GM18868 (cell line): ENCODE measurements around the gene OSBP2.

Source experiments
- ATAC-seq: cut with Tn5 transposase; IDR thresholded peaks from one replicate; pipeline ENCODE4 v1.9.1; 2021; ENCODE audit warnings: mild to moderate bottlenecking, moderate library complexity; ENCODE audit not compliant: unreplicated experiment

OSBP2 gene

GRCh38 chr22:30878516-30879414, 184.1 kb downstream of the OSBP2 start:
- no peak for ATAC-seq

GRCh38 chr22:30879415-30879797, 184.7 kb downstream of the OSBP2 start:
- no peak for ATAC-seq

GRCh38 chr22:30880181-30880601, 185.5 kb downstream of the OSBP2 start:
- ATAC-seq: no peak

DNA sequence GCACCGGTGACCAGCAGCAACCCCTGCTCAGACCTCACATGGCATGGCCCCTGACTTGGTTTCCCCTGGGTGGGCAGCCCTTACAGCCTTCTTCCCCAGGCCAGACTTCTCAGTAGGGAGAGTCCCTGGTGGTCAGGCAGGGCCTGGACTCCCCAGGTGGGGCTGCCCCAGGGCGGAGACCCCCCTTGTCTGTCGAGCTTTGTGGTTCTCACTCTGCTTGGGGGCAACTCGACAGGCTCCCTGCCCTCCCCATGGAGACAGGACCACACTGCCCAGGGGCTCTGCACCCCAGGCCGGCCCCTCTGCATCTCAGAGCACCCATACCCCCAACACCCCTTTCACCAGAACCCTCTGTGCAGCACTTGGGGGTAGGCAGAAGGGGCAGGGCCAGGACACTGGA, 186.2 kb downstream of the OSBP2 start:
- ATAC-seq: no peak

- no peak for ATAC-seq
Observed at GRCh38 chr22:30881361-30882183, 186.9 kb downstream of the OSBP2 start.

GRCh38 chr22:30882184-30882717, 187.6 kb downstream of the OSBP2 start:
- ATAC-seq: no peak

DNA sequence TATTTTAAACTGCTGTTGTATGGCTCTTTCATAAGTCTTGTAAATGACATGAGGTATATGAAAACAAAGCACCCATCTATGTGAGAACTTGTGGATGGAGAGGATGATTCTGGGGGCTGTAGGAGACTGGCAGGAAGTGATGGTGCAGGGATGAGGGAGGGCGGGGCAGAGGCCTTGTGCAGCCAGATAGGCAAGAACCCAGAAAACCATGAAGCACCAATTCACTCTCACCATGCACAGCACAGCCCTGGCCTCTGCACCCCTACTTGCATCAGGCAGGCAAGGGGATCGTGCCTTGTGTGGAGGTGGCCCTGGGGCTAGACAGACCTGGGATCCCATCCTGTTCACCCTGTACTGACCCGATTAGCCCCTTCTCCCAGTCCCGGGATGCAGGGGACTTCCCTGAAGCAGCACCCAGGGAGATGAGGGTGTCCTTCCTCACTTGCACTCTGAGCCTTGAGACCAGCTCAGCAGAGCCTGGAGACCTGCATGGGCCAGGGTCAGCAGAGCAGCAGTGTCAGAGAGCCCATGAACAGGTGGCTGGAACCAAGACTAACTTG, 188.4 kb downstream of the OSBP2 start:
- no peak for ATAC-seq

GRCh38 chr22:30883586-30884145, 189.0 kb downstream of the OSBP2 start:
- ATAC-seq: no peak

DNA sequence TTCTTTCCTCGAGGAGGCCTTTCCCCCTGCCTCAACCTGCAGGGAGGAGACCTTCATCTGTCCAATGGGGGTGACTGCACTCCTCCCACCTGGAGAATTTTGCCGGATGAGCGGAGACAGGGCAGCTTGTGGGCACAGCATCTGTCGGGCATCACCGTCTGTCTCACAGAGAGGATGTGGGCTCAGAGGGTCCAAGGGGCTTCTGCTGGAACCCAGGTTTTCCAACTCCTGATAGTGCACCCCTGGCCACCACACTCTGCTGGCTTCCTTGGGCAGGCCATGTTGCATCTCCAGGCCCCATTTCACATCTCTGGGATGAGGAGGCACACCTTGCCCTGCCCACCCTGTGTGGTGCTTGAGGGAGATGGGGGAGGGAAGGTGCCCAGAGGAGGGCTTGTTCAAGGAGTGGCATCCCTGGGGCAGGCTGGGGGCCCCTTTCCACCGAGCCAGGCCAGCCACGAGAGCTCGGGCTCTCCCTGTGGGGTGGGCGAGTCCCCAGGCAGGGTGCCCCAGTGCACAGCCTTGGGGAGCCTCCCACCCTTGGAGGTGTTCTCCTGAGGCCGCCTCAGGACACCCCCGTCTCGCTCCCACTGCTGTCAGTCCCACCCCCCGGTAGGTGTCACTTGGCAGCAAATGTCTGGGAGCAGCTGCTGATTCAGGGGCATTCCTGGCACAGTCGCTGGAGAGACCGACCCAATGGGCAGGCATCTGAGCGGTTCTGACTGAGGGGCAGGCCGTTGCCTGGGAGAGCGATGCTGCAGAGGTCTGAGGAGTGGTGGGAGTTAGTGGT, 189.7 kb downstream of the OSBP2 start:
- ATAC-seq: no peak

GRCh38 chr22:30885001-30885366, 190.3 kb downstream of the OSBP2 start:
- ATAC-seq: no peak

DNA sequence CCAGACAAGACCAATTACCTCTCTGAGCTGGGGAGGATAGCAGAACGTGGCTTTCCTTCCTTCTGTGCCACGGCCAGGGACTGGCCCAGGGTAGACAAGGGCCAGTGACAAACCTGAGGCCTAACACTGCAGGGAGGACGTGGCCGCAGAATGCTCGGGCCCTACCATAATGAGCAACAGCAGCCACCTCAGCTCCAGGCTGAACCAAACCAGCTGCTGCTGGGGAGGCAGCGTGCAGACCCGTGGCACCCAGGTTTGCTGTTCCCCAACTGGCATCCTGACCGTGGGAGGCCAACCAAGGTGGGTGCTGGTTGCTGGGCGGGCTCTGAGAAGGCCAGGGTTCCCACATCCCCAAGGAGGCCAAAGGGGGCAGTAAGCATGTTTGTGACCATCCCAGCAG, 190.9 kb downstream of the OSBP2 start:
- no peak for ATAC-seq

GRCh38 chr22:30887453-30887852, 192.8 kb downstream of the OSBP2 start:
- no peak for ATAC-seq

DNA sequence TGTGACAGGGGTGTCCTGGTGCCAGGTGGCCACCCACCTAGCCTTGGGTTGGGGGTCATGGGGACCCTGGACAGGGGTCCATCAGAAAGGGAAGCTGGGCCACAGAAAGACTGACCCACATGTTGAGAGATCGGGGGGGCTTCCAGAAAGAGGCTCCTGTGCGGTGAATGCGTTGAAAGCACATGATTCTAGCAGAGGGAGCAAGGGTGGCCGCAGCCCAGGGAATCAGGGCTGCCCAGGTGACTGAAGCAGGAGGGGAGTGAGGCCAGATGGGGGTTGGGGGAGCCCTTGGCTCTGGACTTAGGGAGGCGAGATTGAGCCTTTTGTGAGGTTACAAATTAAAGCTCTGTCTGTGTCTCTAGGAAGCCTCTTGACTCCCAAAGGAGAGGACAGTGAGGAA, 193.2 kb downstream of the OSBP2 start:
- ATAC-seq: no peak

- ATAC-seq: no peak
Observed at GRCh38 chr22:30889268-30889995, 194.8 kb downstream of the OSBP2 start.

DNA sequence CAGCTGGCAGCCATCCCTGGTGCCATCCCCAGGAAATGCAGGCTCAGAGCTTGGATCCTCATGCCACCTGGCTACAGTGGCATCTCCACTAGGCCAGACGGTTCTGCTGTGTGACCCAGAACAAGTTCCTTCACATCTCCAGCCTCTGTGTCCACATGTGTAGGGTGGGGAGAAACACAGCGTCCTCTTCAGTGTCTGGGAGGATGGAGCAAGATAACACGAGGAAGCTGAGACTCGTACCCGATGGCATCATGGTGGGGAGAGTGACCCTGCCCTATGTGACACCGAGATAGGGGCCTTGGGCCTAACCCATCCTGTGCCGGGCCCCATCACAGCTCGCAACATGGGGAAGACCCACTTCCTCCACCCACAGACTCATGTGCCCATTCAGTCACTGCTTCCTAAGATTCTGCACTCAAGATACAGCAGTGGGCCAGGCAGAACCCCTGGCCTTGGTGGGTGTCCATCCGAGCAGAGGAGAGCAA, 195.4 kb downstream of the OSBP2 start:
- no peak for ATAC-seq

- ATAC-seq: no peak
Observed at GRCh38 chr22:30890686-30891442, 196.2 kb downstream of the OSBP2 start.

- ATAC-seq: no peak
Observed at GRCh38 chr22:30891443-30891755, 196.7 kb downstream of the OSBP2 start.

DNA sequence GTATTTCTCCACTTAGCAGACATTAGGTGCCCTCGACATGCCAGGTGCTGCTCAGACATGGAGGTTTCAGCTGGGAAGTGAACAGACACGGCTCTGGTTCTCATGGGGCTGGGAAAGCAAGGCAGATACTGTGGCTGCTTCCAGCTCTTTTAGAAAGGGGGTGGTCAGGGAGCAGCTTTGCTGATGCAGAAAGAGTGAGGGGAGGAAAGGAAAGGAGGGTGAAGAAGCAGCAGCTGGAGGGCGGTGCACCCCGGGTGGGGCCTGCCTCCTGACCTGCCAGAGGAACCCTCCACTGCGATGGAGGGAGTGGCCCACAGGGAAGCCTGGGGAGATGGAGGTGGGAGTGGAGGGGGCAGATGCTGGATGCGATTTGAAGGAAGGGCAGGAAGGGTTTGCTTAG, 197.1 kb downstream of the OSBP2 start:
- no peak for ATAC-seq

GRCh38 chr22:30892286-30892685, 197.6 kb downstream of the OSBP2 start:
- ATAC-seq: no peak
